GM19452 (cell line): Measurements from ENCODE around the gene MREG.

Experiments used
- ATAC-seq: cut with Tn5 transposase; IDR thresholded peaks from one replicate; pipeline ENCODE4 v1.9.1; 2021; ENCODE audit not compliant: unreplicated experiment

Gene MREG

GRCh38 chr2:215899141-215900074, 113.9 kb downstream of the MREG start:
- no peak for ATAC-seq

GRCh38 chr2:215898363-215898762, 115.0 kb downstream of the MREG start:
- no peak for ATAC-seq

- ATAC-seq: no peak
Observed at GRCh38 chr2:215896921-215897320, 116.4 kb downstream of the MREG start.

GRCh38 chr2:215895330-215895729, 118.0 kb downstream of the MREG start:
- ATAC-seq: no peak
